Bladder microvascular endothelial cell (primary cell): ENCODE results near the gene COL9A2. TPM values are rescaled to one million over a fixed set of nuclear protein-coding genes. Genes with fewer than 3 reads are reported as not detected.

Experiments used
- total RNA-seq: library from RNA; depleted of rRNA; stranded (reverse); fragments of >200 nt; gene quantifications from 2 replicates; pipeline ENCODE4 v1.2.3, GENCODE V29; 2014

The COL9A2 gene
- 0.16 and 0.63 TPM in 2 replicates for total RNA-seq

DNA sequence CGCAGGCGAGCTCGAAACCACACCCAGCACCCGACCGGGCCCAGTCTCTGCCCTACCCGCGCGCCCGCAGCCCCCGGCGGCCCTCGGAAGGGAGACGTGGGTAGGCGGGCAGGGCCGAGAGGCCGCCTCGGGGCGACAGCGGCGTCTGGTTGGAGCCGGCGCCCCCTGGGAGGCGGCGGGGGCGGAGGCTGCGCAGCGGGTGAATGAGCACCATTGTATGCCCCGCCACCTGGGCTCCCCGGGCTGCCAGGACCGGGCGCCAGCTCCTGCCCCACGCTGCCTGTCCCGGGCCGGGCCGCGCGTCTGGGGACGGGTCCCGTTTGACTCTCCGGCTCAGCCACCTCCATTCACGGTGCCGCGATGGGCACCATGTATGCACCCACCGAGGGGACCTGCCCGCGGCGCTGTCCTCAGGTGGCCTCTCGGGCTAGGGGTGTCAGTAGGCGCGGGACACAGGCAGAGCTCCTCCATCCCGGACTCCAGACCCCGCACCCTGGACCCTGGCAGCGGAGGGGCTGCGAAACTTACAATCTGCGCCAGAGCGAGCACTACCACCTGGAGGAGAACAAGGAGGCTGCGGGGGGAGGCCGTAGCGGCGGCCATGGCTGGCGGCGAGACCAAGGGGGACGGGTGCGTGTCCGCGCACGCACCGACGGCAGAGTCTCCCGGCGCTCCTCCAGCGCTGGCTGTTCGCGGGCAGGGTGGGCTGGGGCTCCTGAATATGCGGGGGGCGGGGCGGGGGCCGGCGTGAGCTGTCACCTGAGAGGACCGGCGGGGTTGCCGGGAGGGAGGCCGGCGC, at the start of gene COL9A2:
COL9A2 (minus strand) TSS at position 692 of the 799 bp plus-strand sequence; CDS start at position 603, 89 bp downstream.

DNA sequence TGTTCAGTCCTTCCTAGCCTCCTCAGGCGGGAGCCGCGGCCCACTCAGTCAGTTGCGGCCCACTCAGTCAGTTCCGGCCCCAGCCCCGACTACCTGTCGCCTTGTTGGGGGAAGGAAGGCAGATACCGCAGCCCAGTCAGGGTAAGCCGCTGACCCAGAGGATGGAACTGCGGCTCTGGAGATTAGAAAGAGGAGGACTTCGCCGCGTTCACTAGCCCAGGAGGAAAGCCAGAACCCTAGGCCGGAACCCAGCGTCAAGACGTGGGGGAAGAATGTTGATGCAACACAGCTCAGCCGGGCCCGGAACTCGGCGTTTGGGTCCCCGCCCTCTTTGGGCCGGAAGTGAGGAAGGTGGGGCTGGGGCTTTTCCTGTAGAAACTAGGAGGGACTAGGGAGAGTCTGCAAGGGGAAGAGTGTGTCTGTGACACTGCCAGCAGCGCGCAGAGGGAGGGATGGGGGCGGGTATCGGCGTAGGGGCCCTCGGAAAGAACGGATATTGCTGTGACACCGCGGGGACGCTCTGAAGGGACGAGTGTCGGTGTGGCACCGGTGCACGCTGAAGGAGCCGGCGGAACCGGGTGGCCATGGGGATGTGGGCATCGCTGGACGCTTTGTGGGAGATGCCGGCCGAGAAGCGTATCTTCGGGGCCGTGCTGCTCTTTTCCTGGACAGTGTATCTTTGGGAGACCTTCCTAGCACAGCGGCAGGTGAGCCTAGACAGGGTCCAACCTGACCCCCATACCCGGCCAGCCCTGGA, 59.2 kb downstream of the COL9A2 start, which contains the start of gene ZMPSTE24:
ZMPSTE24 (plus strand) TSS at position 549 of the 757 bp plus-strand sequence; CDS start at position 585, 36 bp downstream.

Other genes with a start within 250 kb of the COL9A2 start
- 42.7 and 69.1 TPM in 2 replicates for gene PPT1, start 220.0 kb downstream of the COL9A2 start, total RNA-seq
- gene RLF, start 155.9 kb downstream of the COL9A2 start, total RNA-seq, result 11.2 and 25.4 TPM in 2 replicates
- gene TMCO2, start 69.3 kb downstream of the COL9A2 start, total RNA-seq, result 0.16 TPM in 1 of 2 replicates, not detected in the other
- 46.3 and 64.7 TPM in 2 replicates for gene ZMPSTE24, start 59.0 kb downstream of the COL9A2 start, total RNA-seq
- gene SMAP2, start 56.4 kb upstream of the COL9A2 start, total RNA-seq, result 2.8 and 7.2 TPM in 2 replicates
- 1.6 and 1.9 TPM in 2 replicates for gene ZFP69B, start 133.2 kb upstream of the COL9A2 start, total RNA-seq
- gene ZFP69, start 160.0 kb upstream of the COL9A2 start, total RNA-seq, result 1.9 and 2.4 TPM in 2 replicates
- 6.8 and 9.0 TPM in 2 replicates for gene EXO5, start 191.5 kb upstream of the COL9A2 start, total RNA-seq
- 4.0 and 4.7 TPM in 2 replicates for gene ZNF684, start 214.4 kb upstream of the COL9A2 start, total RNA-seq